NCI-H128 (cell line): ENCODE measurements around the gene TBC1D9.

Source experiments
- DNase-seq: peaks from one replicate; lab custom pipeline; 2025; ENCODE audit not compliant: unreplicated experiment; lab: John Stamatoyannopoulos, UW

TBC1D9 gene

DNA sequence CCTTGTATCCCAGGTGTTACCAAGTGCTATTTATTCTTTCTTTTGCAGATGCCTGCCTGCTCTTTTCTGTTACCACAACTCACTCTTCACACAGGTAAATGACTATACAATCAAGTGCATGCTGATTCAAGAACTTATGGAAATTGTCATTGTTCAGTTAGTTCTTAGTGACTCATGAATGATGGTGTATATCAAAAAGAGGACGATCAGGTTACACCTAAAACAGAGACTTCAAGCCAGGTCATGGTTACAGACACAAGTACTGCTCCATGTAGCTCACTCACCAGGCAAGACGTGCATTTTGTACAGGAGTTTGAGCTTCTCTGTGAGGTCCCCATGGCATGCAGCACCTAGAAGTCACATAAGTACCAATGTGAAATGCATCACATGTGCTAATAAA lies 128.2 kb downstream of the TBC1D9 start:
- DNase-seq = no peak

DNA sequence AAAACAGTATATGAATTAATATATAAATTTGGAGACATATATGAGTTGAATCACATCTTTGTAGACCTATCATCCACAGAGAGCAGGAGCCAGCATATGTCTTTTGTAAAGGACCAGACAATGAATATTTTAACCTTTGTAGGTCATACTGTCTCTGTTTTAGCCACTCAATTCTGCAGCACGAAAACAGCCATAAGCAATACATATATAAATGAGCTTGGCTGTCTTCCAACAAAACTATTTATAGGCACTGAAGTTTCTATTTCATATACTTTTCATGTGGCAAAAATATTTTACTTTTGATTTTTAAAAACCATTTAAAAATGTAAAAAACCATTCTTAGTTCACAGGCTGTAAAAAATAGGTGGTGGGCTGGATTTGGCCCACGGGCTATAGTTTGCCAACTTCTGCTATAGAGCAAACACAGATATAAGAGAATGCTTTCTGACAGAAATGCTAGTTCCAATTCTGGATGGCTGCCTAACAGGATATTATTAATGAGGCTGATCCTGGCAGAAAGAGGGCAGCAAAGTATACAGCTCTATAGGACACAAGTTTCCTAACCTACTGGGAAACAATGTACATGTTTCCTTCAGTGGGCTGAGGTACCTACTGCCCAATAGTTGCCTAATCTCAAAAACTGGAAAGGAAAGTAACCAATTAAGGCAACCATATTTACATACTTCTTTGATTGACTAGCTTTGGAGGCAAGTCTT lies 129.4 kb downstream of the TBC1D9 start:
- no peak for DNase-seq

DNA sequence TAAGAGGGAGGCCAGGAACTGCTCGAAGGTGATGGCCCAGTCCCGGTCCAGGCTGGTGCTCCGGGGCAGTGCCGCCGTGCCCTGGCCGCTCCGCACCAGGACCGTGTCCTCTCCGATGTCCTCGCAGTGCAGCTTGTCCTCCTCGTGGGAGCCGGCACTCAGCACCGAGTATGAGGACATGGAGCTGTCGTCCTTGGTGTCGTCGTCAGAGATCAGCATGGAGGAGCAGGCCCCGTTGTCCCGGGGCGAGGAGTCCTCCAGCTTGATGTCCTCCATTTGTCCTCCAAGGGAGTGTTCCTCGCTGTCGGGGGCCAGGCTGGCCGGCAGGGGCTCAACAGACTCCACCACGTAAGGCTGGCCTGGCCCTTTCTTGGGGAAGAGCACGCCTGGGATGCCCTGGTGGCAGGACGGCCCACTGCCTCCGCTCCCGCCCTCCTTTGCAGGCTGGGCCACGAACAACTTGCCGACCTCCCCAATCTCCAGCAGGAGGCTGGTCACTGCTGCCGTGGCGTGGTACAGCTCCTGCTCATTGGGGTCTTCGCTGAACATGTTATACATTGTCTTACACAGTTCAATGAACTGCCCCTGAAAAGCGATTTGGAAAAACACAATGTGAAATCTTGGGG lies 133.7 kb downstream of the TBC1D9 start:
- DNase-seq = no peak

GRCh38 chr4:140621161-140621560 lies 135.0 kb downstream of the TBC1D9 start:
- no peak for DNase-seq

- no peak for DNase-seq
Measured at GRCh38 chr4:140617499-140618248, 138.5 kb downstream of the TBC1D9 start.

- no peak for DNase-seq
Measured at GRCh38 chr4:140615451-140615850, 140.7 kb downstream of the TBC1D9 start.

DNA sequence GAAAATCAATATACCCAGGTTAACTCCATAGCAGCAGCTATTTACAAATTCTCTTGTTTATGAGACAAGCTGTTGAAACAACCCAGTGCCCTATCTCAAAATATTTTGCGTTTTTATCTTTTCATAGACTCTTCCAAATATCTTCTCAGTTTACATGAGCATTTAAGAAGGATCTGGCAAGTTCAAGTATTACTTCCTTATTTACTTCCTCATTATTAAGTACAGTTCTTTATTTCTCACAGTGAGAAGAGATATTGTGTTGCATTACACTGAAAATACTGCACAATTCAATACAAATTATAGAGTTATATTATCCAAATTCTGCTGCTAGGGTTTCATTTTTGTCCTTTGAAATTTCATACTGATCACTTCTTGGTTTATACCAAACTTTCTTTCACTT lies 143.8 kb downstream of the TBC1D9 start:
- no peak for DNase-seq

DNA sequence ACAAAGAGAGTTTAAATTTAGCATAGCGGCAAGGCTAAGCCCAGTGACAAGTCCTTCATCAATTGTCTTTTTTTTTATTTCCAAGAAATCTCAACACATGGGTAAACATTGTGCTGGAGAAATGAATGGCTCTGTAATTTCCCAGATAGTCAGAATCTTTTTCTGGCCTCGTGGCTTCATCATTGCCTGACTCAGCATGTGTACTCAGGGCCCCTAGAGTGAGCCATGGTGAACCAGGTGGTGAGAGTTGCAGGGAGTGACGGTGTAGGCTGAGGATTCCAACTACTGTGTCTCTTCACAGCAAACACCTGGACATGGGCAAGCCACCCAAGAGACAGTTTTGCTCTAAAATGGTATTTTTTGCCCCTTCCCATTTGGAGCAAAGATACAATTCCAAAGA lies 144.3 kb downstream of the TBC1D9 start:
- DNase-seq = no peak

DNA sequence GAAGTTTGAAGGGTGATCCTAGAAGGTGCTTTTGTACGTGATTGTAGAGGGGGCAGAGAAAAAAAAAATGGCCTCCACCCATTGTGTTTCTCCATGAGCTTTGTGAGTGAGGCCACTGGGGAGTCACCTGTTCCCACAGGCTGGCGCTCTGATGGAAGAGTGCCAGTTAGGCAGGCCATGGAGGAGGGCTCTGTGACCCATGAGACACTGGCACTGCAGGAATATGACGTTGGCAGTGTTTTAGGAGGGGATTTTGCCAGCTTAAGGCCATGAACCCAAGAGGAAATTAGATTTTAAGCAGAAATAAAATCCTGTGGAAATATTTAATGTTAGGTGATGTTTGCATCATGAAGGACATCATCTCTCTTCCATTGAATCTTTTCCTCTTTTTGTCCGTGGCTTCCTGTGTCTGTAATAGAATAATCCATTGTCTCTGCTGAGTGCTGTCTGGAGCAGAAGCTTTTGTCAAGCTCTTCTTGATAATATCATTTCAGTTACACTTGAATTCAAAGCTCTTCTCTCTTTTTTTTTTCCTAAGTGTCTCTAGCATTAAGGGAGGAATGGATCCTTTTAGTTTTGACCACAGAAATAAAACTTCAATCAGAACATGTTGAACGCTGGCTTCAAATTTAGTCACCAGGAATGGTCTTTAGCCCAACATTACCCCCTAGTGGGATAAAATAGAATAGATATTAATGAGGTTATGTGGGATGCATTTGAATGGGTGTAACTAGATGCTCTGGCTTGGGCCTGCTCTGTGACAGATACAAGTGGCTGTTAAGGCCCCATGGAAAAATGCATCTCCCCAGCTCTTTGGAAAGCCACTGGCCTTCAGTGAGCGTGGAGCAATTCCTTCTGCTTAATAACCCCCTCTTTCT lies 146.4 kb downstream of the TBC1D9 start:
- DNase-seq = peak; percentile 38

DNA sequence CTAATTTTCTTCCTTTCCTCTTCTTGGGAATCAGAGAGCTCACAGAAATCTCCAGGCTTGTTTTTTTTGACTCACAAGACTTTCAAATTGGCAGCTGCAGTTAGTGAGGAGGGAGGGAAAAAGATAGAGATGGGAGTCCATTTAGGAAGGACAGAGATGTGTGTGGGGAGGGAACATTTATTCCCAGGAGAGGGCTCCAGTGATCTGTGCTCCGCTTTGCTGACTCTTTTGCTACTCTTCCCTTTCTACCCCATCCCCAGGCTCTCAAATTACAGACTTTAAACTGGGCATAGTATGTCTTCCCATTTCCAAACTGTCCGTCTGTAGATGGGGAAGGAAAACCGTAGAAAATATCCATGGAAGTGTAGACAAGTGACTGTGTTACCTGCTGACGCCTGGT lies 148.3 kb downstream of the TBC1D9 start:
- no peak for DNase-seq

- no peak for DNase-seq
Measured at GRCh38 chr4:140604544-140604943, 151.6 kb downstream of the TBC1D9 start.

- DNase-seq = no peak
Measured at GRCh38 chr4:140603286-140603685, 152.9 kb downstream of the TBC1D9 start.

DNA sequence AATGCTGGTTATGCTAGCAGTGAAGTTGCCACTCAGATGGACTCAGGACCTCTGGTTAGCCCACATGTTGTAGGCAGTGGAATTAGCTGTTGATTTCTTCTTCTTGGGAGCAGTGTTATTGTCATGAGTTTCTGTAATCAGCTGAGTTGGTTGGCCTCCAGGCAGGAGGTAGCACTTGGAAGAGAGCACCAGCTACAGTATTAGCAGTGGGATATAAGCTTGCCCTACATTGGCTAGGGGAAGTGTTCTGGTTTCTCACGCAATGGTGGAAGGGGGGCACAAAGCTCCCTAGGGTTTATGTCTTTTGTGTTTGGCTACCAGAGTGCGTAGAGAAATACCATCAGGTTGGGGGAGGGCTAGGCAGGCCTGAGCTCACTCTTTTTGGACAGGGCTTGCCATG lies 153.5 kb downstream of the TBC1D9 start:
- DNase-seq = no peak

- no peak for DNase-seq
Measured at GRCh38 chr4:140600408-140600807, 155.8 kb downstream of the TBC1D9 start.

GRCh38 chr4:140595065-140595464 lies 161.1 kb downstream of the TBC1D9 start:
- DNase-seq = no peak

- DNase-seq = no peak
Measured at GRCh38 chr4:140584439-140584838, 171.7 kb downstream of the TBC1D9 start.

- DNase-seq = no peak
Measured at GRCh38 chr4:140581078-140581477, 175.1 kb downstream of the TBC1D9 start.

DNA sequence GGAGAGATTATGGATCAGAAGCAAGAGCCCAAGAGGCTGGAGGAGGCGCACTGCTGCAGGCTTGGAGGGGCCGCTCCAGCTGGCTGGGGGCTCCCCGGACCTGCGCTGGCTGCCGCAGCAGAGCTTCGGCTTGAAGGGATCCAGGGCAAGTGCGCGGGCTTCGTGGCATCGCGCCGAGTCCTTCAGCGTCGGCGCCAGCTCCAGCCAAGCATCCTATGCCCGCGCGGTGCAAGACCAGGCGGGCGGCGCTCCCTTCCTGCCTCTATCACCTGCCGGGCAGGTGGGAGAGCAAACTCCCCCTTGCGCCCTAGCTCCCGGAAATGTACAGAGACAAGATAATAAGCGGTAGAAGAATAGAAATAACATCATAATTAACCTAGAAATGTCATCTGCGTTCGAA lies 176.9 kb downstream of the TBC1D9 start:
- DNase-seq = no peak

DNA sequence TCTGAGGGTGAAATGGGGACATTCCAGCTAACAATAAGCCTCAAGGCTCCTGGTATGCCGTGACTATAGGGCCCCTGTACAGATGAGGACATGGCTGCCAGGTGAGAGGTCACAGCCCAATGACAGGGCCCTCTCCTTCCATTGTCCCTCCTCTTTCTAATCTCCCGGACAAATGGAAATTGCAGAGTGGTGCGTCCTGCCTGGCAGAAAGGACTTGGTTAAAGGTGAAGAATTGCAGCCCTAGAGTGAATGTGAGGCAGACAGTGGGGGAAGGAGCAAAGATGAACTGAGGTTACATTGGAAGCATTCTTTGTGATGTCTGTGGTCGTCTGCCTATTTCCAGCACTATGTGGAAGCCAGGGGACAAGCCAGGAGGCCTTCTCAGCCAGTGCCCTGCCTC lies 180.7 kb downstream of the TBC1D9 start:
- DNase-seq = no peak

GRCh38 chr4:140571620-140572019 lies 184.6 kb downstream of the TBC1D9 start:
- DNase-seq = no peak
